Choroid plexus epithelial cell (primary cell): Measurements from ENCODE around the gene AMELX.

ENCODE experiments used
- DNase-seq: peaks from one replicate; pipeline ENCODE4 v3.0.0-alpha.2; 2010; ENCODE audit warnings: low read depth
- H3K4me3 ChIP-seq: 2 replicates; pipeline ENCODE4 v1.5.1; 2011; ENCODE audit warnings: low read depth, mild to moderate bottlenecking, control low read depth, low read length, moderate library complexity
- TF ChIP-seq, protein P1 (sequence below): conservative IDR thresholded peaks from 2 replicates; pipeline ENCODE4 v1.5.1; 2011; ENCODE audit warnings: low read depth, mild to moderate bottlenecking, control low read depth, inconsistent platforms, low read length, moderate library complexity

The AMELX gene

DNA sequence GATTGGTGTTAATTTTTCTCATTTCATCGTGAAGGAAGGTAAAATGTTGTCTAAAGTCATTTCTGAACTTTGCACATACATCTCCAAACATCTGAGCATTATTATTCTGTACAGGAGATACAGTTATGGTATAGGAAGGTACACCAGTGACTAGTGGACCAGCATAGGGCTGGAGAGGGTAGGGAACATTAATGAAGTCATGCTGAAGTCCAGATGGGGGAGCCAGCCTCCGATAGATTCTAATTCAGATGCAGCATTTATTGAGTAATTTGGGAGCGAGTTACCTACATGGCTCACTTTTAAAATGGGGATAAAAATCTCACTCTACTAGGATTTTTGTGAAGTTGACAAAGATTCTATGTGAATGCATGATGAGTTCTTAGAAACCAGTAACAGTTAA, 34.9 kb downstream of the AMELX start:
- DNase-seq, result no peak
- TF ChIP-seq, protein P1, sequence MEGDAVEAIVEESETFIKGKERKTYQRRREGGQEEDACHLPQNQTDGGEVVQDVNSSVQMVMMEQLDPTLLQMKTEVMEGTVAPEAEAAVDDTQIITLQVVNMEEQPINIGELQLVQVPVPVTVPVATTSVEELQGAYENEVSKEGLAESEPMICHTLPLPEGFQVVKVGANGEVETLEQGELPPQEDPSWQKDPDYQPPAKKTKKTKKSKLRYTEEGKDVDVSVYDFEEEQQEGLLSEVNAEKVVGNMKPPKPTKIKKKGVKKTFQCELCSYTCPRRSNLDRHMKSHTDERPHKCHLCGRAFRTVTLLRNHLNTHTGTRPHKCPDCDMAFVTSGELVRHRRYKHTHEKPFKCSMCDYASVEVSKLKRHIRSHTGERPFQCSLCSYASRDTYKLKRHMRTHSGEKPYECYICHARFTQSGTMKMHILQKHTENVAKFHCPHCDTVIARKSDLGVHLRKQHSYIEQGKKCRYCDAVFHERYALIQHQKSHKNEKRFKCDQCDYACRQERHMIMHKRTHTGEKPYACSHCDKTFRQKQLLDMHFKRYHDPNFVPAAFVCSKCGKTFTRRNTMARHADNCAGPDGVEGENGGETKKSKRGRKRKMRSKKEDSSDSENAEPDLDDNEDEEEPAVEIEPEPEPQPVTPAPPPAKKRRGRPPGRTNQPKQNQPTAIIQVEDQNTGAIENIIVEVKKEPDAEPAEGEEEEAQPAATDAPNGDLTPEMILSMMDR, result no peak
- H3K4me3 ChIP-seq, result no peak overlapping the region

DNA sequence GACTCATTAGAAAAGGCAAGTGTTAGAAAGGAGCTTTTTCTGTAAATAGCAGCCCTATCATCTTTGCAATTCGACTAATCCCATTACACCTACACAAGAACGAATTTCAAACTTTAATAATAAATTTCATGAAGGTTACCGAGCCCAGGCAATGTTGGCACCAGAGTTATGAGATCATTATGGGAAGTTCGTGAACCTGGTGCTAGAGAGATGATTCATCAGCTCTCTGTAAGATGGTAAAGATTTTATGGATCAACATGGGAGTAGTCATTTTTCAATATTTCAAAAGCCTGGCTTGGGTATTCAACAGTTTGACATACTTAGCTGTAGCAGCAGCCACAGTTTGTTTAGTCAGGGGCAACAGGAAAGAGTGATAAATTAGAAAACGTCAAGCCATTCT, 35.8 kb downstream of the AMELX start:
- peak; percentile 11 for DNase-seq
- H3K4me3 ChIP-seq, result no peak overlapping the region
- TF ChIP-seq, protein P1, result no peak

DNA sequence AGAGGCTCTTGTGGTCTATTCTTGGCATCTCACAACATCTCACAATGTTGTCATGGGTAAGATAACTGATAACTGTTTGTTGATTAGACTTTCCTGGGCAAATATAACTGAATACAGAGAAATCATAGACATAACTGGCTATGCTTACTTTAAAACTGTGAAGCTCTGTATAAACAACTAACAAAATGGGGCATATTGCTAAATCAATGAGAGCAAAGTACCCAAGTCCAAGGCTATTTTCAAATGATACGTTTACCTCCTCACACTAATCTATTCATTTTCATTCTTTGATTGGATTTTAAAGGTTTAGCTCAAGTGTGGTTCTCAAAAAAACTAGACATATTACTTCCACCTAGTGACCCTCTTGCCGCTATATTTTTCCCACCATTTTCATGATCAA, 38.6 kb downstream of the AMELX start:
- TF ChIP-seq, protein P1, result no peak
- H3K4me3 ChIP-seq, result no peak overlapping the region
- no peak for DNase-seq

DNA sequence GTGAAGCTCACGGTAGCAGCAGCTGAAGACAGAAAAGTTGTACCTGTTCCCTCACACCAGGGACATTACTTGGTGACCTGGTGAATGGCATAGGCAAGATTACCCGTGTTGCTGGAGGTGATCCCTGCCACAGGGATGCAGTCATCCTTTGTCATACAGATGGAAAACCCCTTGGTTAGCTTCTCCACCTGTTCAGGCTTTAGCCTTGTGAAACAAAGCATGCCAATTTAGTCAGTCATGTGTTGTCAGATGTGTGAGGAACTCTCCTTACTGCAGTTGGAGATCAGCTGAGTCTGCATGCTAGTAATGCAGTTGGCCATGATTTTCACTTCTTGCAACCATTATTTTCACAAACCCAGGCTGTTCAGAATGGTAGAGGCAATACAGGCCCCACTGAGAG, 41.0 kb downstream of the AMELX start:
- no peak for DNase-seq
- TF ChIP-seq, protein P1, result no peak
- H3K4me3 ChIP-seq, result no peak overlapping the region

DNA sequence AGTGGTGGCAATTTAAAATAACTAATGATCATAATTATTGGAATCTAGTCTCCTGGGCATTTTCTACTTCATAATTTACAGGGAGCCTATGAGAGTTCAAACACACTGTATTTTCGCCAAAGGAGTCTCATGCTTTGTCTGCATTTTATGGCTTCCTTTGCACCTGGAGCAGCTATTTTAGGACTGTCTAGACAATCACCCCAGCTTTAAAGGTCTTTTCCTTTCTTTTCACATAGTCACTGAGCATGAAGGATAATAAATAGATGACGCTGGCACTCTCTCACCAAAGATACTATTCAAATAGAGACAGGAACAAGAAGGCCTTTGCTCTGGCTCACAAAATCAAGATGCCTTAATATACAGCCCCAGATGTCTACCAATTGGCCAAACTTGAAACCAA, 43.0 kb downstream of the AMELX start:
- no peak for DNase-seq
- TF ChIP-seq, protein P1, result no peak

DNA sequence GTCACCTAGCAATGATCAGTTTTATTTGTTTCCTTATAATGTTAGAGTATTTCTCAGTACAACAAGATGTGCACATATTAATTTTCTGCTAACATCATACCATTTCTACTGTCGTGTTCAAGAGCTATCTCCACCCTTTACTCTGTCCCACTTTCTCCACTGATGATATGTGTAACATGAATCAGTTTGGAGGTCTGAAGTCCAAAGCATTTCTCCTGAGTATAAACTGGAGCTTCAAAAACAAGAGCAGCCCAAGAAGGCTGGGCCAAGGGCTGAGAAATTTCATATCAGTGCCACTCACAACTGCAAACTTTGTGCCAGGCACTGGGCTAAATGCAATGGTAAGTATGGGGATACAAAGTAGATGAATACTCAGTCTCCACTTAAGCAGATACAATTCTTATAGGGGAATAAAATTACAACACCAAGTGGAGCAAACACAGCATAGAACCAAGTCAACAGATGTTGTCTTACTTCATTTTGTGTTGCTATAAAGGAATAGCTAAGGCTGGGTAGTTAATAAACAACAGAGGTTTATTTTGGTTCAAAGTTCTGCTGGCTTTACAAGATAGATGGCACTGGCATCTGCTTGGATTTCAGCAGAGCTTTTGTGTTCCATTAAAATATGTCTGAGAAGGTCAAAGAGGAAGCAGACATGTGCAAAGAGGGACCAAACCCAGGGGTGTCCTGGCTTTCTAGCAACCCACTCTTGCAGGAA, 44.2 kb downstream of the AMELX start:
- TF ChIP-seq, protein P1, result no peak
- DNase-seq, result no peak
- no peak overlapping the region for H3K4me3 ChIP-seq

More for the DNA sequence above, 43.0 kb downstream of the AMELX start:
- no peak overlapping the region for H3K4me3 ChIP-seq
